Measurements from ENCODE around the gene LHFPL3.

DNA sequence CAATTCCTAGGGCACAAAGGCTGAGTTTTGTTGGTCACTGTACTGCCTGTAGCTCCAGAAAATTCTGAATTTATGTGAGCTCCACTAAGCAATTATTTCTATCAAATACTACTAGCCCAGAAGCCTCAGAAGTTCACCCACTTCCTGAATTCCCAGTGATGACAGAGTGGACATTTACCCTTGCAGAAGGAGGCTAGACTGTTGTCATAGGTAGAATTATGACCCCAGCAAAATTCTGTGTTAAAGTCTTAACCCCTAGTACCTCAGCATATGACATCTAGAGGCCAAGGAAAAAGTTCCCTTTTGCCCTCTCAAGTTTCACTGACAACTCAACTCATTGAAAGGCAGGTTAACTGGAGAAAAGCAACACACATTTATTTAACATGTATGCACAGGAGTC, 606.9 kb downstream of the LHFPL3 start:
- TF ChIP-seq, protein P1, sequence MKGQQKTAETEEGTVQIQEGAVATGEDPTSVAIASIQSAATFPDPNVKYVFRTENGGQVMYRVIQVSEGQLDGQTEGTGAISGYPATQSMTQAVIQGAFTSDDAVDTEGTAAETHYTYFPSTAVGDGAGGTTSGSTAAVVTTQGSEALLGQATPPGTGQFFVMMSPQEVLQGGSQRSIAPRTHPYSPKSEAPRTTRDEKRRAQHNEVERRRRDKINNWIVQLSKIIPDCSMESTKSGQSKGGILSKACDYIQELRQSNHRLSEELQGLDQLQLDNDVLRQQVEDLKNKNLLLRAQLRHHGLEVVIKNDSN (CRISPR knock-in tag; IDR thresholded peaks at IDR 0.05): no peak
- TF ChIP-seq, protein P2, sequence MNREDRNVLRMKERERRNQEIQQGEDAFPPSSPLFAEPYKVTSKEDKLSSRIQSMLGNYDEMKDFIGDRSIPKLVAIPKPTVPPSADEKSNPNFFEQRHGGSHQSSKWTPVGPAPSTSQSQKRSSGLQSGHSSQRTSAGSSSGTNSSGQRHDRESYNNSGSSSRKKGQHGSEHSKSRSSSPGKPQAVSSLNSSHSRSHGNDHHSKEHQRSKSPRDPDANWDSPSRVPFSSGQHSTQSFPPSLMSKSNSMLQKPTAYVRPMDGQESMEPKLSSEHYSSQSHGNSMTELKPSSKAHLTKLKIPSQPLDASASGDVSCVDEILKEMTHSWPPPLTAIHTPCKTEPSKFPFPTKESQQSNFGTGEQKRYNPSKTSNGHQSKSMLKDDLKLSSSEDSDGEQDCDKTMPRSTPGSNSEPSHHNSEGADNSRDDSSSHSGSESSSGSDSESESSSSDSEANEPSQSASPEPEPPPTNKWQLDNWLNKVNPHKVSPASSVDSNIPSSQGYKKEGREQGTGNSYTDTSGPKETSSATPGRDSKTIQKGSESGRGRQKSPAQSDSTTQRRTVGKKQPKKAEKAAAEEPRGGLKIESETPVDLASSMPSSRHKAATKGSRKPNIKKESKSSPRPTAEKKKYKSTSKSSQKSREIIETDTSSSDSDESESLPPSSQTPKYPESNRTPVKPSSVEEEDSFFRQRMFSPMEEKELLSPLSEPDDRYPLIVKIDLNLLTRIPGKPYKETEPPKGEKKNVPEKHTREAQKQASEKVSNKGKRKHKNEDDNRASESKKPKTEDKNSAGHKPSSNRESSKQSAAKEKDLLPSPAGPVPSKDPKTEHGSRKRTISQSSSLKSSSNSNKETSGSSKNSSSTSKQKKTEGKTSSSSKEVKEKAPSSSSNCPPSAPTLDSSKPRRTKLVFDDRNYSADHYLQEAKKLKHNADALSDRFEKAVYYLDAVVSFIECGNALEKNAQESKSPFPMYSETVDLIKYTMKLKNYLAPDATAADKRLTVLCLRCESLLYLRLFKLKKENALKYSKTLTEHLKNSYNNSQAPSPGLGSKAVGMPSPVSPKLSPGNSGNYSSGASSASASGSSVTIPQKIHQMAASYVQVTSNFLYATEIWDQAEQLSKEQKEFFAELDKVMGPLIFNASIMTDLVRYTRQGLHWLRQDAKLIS (CRISPR knock-in tag; IDR thresholded peaks at IDR 0.05; ENCODE audit: borderline replicate concordance): no peak
- TF ChIP-seq, protein P3, sequence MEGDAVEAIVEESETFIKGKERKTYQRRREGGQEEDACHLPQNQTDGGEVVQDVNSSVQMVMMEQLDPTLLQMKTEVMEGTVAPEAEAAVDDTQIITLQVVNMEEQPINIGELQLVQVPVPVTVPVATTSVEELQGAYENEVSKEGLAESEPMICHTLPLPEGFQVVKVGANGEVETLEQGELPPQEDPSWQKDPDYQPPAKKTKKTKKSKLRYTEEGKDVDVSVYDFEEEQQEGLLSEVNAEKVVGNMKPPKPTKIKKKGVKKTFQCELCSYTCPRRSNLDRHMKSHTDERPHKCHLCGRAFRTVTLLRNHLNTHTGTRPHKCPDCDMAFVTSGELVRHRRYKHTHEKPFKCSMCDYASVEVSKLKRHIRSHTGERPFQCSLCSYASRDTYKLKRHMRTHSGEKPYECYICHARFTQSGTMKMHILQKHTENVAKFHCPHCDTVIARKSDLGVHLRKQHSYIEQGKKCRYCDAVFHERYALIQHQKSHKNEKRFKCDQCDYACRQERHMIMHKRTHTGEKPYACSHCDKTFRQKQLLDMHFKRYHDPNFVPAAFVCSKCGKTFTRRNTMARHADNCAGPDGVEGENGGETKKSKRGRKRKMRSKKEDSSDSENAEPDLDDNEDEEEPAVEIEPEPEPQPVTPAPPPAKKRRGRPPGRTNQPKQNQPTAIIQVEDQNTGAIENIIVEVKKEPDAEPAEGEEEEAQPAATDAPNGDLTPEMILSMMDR (IDR thresholded peaks at IDR 0.05): no peak

Data from WTC11 (cell line).